Keratinocyte (primary cell): ENCODE measurements around the gene ADGRV1. TPM values are rescaled to one million over a fixed set of nuclear protein-coding genes. Genes with fewer than 3 reads are reported as not detected.

Source experiments
- DNase-seq: peaks from one replicate; pipeline ENCODE4 v3.0.0-alpha.2; 2011; ENCODE audit warnings: low read depth, missing footprints, low spot score
- FAIRE-seq: peaks from 2 replicates; lab custom pipeline; 2011; peaks lifted over from hg19 to GRCh38; lab: Jason Lieb, UNC
- H2AFZ ChIP-seq: 2 replicates; pipeline ENCODE4 v1.6.0; 2012; ENCODE audit warnings: low read length, control low read depth, inconsistent platforms; ENCODE audit not compliant: control insufficient read depth
- H3K27ac ChIP-seq: 2 replicates; pipeline ENCODE4 v1.5.1; 2011; ENCODE audit warnings: low read length; ENCODE audit not compliant: control insufficient read depth, insufficient read depth
- H3K27me3 ChIP-seq: 3 replicates; pipeline ENCODE4 v1.6.0; 2011; ENCODE audit warnings: low read length; ENCODE audit not compliant: control insufficient read depth, insufficient read depth; ENCODE audit errors: extremely low read depth
- H3K36me3 ChIP-seq, 2 experiments: 2 replicates in 1 of 2; 3 replicates in 1 of 2; pipeline ENCODE4 v1.5.1; 2011; ENCODE audit warnings: low read length in 2 of 2, mild to moderate bottlenecking in 1 of 2; ENCODE audit not compliant: control insufficient read depth in 2 of 2, insufficient read depth in 2 of 2; ENCODE audit errors: extremely low read depth in 1 of 2
- H3K4me1 ChIP-seq: 3 replicates; pipeline ENCODE4 v1.5.1; 2011; ENCODE audit warnings: low read length; ENCODE audit not compliant: control insufficient read depth, insufficient read depth; ENCODE audit errors: extremely low read depth
- H3K4me2 ChIP-seq: 3 replicates; pipeline ENCODE4 v1.6.0; 2011; ENCODE audit warnings: low read depth, low read length; ENCODE audit not compliant: control insufficient read depth, insufficient read depth; ENCODE audit errors: extremely low read depth
- H3K4me3 ChIP-seq, 3 experiments: fragments of 200-600 bp in 1 of 3; sonication (generic) in 1 of 3; 2 replicates in 2 of 3; 3 replicates in 1 of 3; pipeline ENCODE4 v1.5.1; 2011 to 2016; ENCODE audit warnings: low read length in 3 of 3, mild to moderate bottlenecking in 3 of 3, control low read depth in 2 of 3, inconsistent platforms in 1 of 3, low read depth in 1 of 3, mixed read lengths in 1 of 3, mixed run types in 1 of 3, moderate library complexity in 1 of 3; ENCODE audit not compliant: control insufficient read depth in 2 of 3, insufficient read depth in 2 of 3; ENCODE audit errors: extremely low read depth in 1 of 3
- H3K79me2 ChIP-seq: 2 replicates; pipeline ENCODE4 v1.6.0; 2012; ENCODE audit warnings: low read length; ENCODE audit not compliant: control insufficient read depth, insufficient read depth
- H3K9ac ChIP-seq: 3 replicates; pipeline ENCODE4 v1.6.0; 2011; ENCODE audit warnings: low read length; ENCODE audit not compliant: control insufficient read depth, insufficient read depth; ENCODE audit errors: extremely low read depth
- H3K9me1 ChIP-seq: 3 replicates; pipeline ENCODE4 v1.6.0; 2011; ENCODE audit warnings: low read length; ENCODE audit not compliant: control insufficient read depth, insufficient read depth; ENCODE audit errors: extremely low read depth
- H3K9me3 ChIP-seq: 2 replicates; pipeline ENCODE4 v1.5.1; 2012; ENCODE audit warnings: low read depth, low read length; ENCODE audit not compliant: control insufficient read depth
- H4K20me1 ChIP-seq: 3 replicates; pipeline ENCODE4 v1.6.0; 2011; ENCODE audit warnings: low read length; ENCODE audit not compliant: control insufficient read depth, insufficient read depth; ENCODE audit errors: extremely low read depth
- CTCF ChIP-seq, 3 experiments: IDR thresholded peaks in 1 of 3; conservative IDR thresholded peaks in 1 of 3; optimal IDR thresholded peaks in 1 of 3; 2 replicates in 2 of 3; 3 replicates in 1 of 3; pipeline versions ENCODE3 to v1.5.1; 2011; ENCODE audit warnings: low read length in 3 of 3, mild to moderate bottlenecking in 3 of 3, moderate library complexity in 2 of 3, control low read depth in 1 of 3, inconsistent platforms in 1 of 3; ENCODE audit not compliant: insufficient read depth in 2 of 3; ENCODE audit errors: extremely low read depth in 1 of 3
- EZH2 ChIP-seq: IDR thresholded peaks from one replicate; pipeline ENCODE4 v1.6.1; 2012; ENCODE audit warnings: inconsistent platforms, mild to moderate bottlenecking, low read length, moderate library complexity
- dilution Hi-C: fragments of 300-500 bp; cut with MboI; formaldehyde crosslinking; loops from one replicate; pipeline ENCODE4 v1.7.0; 2020; ENCODE audit warnings: low sequenced_read_pairs; ENCODE audit not compliant: extremely low pct_ligation_motif_present
- polyA plus RNA-seq, 5 experiments: library from polyadenylated mRNA; depleted of rRNA in 3 of 5; stranded (reverse) in 3 of 5; stranded (forward) in 1 of 5; unstranded in 1 of 5; fragments of >200 nt; gene quantifications; 1 replicate in 1 of 5; 2 replicates in 3 of 5; 3 replicates in 1 of 5; pipeline versions ENCODE4 v1.2.1 to v1.2.3, GENCODE V29; 2011 to 2012; ENCODE audit warnings: missing spikeins in 2 of 5, low read depth in 1 of 5, low replicate concordance in 1 of 5

Gene ADGRV1
- polyA plus RNA-seq, 1 donor (not counting 4 experiments of a cell fraction or from before 2014, with no cell fraction given): 0.05 TPM

DNA sequence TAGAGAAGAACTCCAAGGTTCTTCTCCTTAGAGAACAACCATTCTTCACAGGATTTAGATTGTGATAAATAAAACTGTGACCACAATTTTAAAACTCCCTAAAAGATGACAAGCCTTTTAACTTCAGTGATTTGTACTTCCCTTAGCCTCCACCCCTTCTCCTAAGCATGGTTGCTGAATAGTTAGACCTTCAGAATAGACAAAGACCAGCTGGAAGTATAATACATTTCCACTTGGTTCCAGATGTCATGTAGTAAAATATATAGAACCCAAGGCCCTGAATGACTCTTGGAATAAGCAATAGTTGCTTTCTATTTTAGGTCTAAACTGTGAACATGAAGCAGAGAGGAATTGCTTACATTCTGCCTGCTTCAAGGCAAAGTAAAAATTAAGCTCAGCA is 615.8 kb downstream of the ADGRV1 start:
- Histone ChIP-seq H3K27me3 (no peaks in the 10 kb centered on the region), H3K9ac (no peak overlapping the region), H2AFZ (no peak overlapping the region), H3K4me1 (no peaks in the 10 kb centered on the region), H3K4me3 (no peak overlapping the region), H3K4me2 (no peak overlapping the region), H3K9me3 (no peaks in the 10 kb centered on the region), H4K20me1 (no peaks in the 10 kb centered on the region), H3K27ac (no peak overlapping the region), H3K79me2 (no peaks in the 10 kb centered on the region), H3K9me1 (no peaks in the 10 kb centered on the region), H3K36me3 (no peaks in the 10 kb centered on the region)
- dilution Hi-C loops: no loop called here
- DNase-seq (no peak), FAIRE-seq (no peak)
- TF ChIP-seq CTCF (optimal IDR thresholded peaks at IDR 0.05 in 1 of 3, IDR thresholded peaks at IDR 0.05 in 1 of 3, conservative IDR thresholded peaks at IDR 0.05 in 1 of 3; ENCODE audit: extremely low read depth in 1 of 3, insufficient read depth in 2 of 3, low read length in 3 of 3) (no peak), EZH2 (no peak)

GRCh38 chr5:91175708-91176107 is 617.1 kb downstream of the ADGRV1 start:
- TF ChIP-seq EZH2 (no peak), CTCF (optimal IDR thresholded peaks at IDR 0.05 in 1 of 3, IDR thresholded peaks at IDR 0.05 in 1 of 3, conservative IDR thresholded peaks at IDR 0.05 in 1 of 3; ENCODE audit: extremely low read depth in 1 of 3, insufficient read depth in 2 of 3, low read length in 3 of 3) (no peak)
- DNase-seq (no peak), FAIRE-seq (no peak)
- dilution Hi-C loops: no loop called here
- Histone ChIP-seq H3K79me2 (no peaks in the 10 kb centered on the region), H3K9ac (no peak overlapping the region), H3K4me3 (no peak overlapping the region), H3K4me2 (no peak overlapping the region), H3K27me3 (no peaks in the 10 kb centered on the region), H3K4me1 (no peaks in the 10 kb centered on the region), H3K27ac (no peak overlapping the region), H2AFZ (no peak overlapping the region), H4K20me1 (no peaks in the 10 kb centered on the region), H3K9me1 (no peaks in the 10 kb centered on the region), H3K9me3 (no peaks in the 10 kb centered on the region), H3K36me3 (no peaks in the 10 kb centered on the region)
